ENCODE measurements around the gene NDRG2. TPM values are rescaled to one million over a fixed set of nuclear protein-coding genes. Genes with fewer than 3 reads are reported as not detected.

The NDRG2 gene
- total RNA-seq, 4 donors from 2014 or later = 125 to 293 (median 215) TPM

DNA sequence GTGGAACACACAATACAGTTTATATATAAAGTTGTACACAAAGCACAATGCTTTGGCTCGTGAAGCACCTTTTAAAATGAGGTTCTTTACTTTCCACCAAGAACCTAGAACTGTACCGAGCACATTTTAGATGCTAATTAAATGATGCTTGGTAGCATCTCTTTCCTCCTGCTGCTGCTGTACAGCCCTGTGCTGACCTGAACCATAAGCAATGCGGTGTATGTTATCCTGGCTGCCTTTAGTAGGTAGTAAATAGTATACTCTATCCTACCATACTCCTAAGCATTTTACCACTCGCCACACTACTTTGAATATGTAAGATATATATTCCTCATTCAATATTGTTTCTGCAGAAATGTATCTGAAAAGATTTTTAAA is 29.9 kb upstream of the NDRG2 start:
- no peak for TF ChIP-seq CTCF (IDR thresholded peaks at IDR 0.05; ENCODE audit: low read depth)

DNA sequence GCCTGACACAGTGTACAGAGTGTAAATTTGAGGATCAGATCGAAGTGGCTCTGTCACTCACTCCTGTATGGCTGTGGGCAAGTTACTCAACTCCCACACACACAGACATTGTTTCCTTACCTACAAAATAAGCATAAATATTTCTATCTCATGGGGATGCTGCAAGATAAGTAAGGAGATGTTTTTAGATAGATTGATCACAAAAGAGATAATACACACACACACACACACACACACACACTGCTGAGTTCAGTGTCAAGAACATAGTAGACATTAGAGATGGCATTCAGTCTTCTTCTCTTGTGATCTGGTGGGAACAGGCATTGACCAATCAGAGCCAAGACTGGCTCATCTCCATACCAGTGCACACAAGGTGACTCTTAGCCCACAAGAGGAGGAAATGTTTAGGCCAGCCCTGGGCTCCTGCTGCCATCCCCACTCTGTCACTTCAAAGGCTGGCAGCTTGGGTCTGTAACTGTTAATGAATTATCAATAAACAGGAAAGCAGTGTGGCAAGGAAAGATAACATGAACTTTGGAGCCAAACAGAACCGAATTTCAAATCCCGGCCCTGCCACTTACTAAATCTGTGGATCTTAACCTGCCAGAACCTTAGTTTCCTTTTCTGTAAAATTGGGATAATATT is 29.4 kb upstream of the NDRG2 start:
- no peak for TF ChIP-seq CTCF (IDR thresholded peaks at IDR 0.05; ENCODE audit: low read depth)

DNA sequence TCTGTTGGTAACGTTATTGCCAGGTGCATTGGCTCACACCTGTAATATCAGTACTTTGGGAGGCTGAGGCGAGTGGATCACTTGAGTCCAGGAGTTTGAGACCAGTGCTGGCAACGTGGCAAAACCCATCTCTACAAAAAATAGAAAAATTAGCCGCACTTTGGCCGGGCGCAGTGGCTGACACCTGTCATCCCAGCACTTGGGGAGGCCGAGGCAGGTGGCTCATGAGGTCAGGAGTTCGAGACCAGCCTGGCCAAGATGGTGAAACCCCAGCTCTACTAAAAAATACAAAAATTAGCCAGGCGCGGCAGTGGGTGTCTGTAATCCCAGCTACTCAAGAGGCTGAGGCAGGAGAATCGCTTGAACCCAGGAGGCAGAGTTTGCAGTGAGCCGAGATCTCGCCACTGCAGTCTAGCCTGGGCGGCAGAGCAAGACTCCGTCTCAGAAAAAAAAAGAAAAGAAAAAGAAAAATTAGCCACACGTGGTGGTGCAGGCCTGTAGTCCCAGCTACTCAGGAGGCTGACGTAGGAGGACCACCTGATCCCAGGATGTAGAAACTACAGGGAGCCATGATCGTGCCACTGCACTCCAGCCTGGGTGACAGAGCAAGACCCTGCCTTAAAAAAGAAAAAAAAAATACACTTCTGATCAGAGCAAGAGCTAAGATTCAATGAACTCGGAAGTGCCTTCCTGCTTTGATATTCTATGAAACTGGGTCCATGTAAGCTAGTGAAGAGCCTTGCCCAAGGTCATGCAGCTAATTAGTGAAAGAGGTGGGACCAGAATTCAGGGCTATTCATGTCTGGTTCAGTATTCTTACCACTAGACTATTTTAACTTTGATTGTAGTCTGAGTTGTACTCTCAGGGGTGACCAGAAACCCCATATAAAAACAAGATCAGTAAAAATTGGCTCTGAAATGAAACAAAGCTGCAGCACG is 28.6 kb upstream of the NDRG2 start:
- TF ChIP-seq CTCF (IDR thresholded peaks at IDR 0.05; ENCODE audit: low read depth) = no peak

- TF ChIP-seq CTCF (IDR thresholded peaks at IDR 0.05; ENCODE audit: low read depth) = no peak
Observed at GRCh38 chr14:21050597-21050996, 25.7 kb upstream of the NDRG2 start.

- no peak for TF ChIP-seq CTCF (IDR thresholded peaks at IDR 0.05; ENCODE audit: low read depth)
Observed at GRCh38 chr14:21049271-21049673, 24.4 kb upstream of the NDRG2 start.

GRCh38 chr14:21048638-21049037 is 23.8 kb upstream of the NDRG2 start:
- no peak for TF ChIP-seq CTCF (IDR thresholded peaks at IDR 0.05; ENCODE audit: low read depth)

DNA sequence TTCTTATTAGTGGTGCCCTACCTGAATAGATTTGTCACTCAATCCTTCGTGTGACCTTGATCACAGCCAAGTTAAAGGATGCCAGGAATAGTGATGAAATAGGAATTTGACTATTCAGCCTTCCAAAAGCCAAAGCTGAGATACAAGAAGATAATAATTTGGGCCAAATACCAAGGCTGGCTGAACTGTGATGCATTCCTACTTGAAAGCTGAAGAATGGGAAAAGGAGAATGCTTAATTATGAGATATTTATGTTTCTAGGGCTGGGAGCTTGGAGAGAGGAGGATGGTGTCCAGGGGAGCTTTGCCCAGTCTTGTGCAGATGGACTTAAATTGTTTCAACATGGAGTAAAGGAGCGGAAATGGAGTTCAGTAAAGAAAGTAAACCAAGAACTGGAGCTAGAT is 22.5 kb upstream of the NDRG2 start:
- no peak for TF ChIP-seq CTCF (IDR thresholded peaks at IDR 0.05; ENCODE audit: low read depth)
